Stimulated activated CD4-positive, alpha-beta T cell treated with anti-CD3 and anti-CD28 coated beads, Interleukin-4, amount 100 ng/mL, for 4 hours (primary cell): ENCODE results near the gene LLGL1.

Source experiments
- DNase-seq, 2 experiments: peaks; one replicate each; pipeline ENCODE4 v3.0.0-alpha.2; 2020

Gene LLGL1

GRCh38 chr17:18278867-18279266, 53.4 kb downstream of the LLGL1 start:
- DNase-seq, result no peak

GRCh38 chr17:18280249-18280648, 54.8 kb downstream of the LLGL1 start:
- no peak for DNase-seq

GRCh38 chr17:18280766-18281371, 55.4 kb downstream of the LLGL1 start:
- DNase-seq, result no peak

GRCh38 chr17:18281788-18282187, 56.4 kb downstream of the LLGL1 start:
- DNase-seq, result no peak

- no peak for DNase-seq
Measured at GRCh38 chr17:18285296-18285695, 59.9 kb downstream of the LLGL1 start.

GRCh38 chr17:18291718-18292540, 66.5 kb downstream of the LLGL1 start:
- no peak for DNase-seq
